GM10266 (cell line): ENCODE data around the gene DNASE1L2.

Experiments used
- DNase-seq: peaks from one replicate; pipeline ENCODE4 v3.0.0; 2012; ENCODE audit errors: extremely low spot score
- TF ChIP-seq, protein P1 (sequence below): IDR thresholded peaks from 2 replicates; pipeline ENCODE4 v1.5.1; 2012; ENCODE audit warnings: mild to moderate bottlenecking, low read depth; ENCODE audit not compliant: control insufficient read depth, insufficient read depth; ENCODE audit errors: missing control alignments

The DNASE1L2 gene

DNA sequence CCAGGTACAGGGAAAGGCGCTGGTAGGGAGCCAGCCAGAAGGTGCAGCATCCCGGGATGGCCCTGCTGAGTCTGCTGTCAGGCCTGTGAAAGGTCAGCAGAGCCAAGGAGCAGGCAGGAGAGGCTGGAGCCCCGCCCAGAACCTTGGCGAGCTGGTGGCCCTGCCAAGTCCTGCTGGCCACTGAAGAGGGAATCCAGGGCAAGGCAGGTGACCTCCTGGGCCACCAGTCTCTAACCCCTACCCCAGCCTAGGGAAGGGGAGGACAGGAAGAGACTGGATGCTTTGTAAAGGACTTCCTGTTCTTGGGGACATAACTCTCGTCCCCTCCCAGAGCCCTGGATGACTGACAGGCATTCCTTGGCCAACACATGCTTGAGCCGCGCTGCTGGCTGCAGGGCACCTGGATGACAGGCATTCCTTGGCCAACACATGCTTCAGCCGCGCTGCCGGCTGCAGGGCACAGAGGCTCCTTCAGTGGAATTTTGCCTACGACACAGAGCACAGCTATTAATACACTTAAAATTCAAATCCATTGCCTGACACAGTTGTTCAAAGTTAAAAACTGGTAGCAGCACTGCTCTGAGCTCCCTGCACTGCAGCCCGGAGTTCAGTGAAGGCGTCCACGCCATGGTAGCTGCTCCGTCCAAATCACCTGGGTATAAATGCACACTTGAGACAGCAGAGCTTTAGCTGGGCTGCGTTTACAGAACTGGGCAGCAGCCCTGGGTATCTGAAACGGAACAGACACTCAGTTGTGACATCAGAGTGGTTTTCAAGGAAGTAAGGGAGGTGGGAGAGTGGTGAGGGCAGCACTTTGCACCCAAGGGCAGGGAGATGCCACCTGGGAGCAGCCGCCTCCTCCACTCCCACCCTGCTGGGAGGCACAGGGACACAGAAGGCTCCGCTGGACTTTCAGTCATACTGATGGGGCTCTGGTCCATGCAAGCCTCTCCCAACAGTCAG lies 23.6 kb upstream of the DNASE1L2 start:
- no peak for DNase-seq
- TF ChIP-seq, protein P1, sequence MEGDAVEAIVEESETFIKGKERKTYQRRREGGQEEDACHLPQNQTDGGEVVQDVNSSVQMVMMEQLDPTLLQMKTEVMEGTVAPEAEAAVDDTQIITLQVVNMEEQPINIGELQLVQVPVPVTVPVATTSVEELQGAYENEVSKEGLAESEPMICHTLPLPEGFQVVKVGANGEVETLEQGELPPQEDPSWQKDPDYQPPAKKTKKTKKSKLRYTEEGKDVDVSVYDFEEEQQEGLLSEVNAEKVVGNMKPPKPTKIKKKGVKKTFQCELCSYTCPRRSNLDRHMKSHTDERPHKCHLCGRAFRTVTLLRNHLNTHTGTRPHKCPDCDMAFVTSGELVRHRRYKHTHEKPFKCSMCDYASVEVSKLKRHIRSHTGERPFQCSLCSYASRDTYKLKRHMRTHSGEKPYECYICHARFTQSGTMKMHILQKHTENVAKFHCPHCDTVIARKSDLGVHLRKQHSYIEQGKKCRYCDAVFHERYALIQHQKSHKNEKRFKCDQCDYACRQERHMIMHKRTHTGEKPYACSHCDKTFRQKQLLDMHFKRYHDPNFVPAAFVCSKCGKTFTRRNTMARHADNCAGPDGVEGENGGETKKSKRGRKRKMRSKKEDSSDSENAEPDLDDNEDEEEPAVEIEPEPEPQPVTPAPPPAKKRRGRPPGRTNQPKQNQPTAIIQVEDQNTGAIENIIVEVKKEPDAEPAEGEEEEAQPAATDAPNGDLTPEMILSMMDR = no peak

DNA sequence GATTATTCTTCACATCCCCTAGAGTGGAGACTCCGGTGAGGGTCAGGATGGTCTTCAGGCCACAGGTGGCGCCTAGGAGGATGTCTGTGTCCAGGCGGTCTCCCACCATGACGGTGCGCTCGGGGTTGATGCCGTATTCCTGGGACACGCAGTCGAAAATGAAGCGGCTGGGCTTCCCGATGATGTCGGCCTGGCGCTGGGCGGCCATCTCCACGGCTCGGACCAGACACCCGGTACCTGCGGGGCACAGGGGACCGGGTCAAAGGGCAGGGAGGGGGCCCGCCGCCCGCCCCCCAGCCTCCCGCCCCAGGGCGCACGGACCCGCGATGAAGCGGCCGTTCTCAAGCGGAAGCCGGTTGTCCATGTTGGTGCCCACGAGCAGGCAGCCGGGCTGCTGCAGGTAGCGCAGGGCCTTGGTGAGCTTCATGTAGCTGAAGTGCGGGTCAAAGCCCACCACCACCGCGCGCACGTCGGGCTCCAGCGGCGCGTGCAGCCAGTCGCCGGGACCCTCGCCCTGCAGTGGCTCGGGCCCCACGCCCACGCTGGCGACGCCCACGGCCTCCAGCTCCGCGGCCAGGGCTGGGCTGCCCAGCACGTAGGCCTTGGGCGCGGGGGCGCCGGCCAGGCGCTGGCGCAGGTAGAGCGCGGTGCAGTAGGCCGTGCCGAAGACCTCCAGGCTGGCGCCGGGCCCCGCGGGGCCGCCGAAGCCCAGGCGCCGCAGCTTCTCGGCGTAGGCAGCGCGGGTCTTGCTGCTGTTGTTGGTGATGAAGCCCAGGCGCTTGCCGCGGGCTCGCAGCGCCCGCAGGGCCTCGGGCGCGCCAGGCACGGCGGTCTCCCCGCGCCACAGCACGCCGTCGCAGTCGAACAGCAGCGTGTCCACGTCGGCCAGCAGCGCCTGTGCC lies 22.2 kb upstream of the DNASE1L2 start:
- TF ChIP-seq, protein P1 = no peak
- DNase-seq = no peak

DNA sequence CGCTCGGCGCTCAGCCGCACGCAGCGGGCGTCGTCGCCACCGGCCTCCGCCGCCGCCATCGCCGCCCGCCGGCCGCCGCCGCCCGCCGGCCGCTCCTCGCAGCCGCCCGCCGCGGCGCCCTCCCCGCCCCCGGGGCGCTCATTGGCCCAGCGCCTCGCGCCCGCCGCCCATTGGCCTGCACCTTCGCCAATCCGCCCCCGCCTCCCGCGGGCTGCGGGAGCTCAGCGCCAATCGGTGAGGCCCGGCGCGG lies 21.6 kb upstream of the DNASE1L2 start, which contains the start of gene PGP:
PGP (minus strand) TSS at position 122 of the 250 bp plus-strand sequence; CDS start at position 59, 63 bp downstream.
- no peak for DNase-seq
- TF ChIP-seq, protein P1 = no peak

DNA sequence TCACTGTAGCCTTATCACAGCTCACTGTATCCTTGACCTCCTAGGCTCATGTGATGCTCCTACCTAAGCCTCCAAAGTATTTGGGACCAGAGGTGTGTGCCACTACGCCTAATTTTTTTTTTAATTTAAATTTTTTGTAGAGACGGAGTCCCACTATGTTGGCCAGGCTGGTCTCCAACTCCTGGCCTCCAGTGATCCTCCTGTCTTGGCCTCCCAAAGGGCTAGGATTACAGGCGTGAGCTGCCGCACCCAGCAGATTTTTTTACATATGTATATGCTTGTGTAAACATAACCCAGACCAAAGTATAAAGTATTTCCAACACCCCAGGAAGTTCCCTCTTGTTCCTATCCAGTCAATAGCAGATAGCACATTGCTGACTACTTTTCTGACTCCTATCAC lies 19.9 kb upstream of the DNASE1L2 start:
- TF ChIP-seq, protein P1 = no peak
- no peak for DNase-seq

DNA sequence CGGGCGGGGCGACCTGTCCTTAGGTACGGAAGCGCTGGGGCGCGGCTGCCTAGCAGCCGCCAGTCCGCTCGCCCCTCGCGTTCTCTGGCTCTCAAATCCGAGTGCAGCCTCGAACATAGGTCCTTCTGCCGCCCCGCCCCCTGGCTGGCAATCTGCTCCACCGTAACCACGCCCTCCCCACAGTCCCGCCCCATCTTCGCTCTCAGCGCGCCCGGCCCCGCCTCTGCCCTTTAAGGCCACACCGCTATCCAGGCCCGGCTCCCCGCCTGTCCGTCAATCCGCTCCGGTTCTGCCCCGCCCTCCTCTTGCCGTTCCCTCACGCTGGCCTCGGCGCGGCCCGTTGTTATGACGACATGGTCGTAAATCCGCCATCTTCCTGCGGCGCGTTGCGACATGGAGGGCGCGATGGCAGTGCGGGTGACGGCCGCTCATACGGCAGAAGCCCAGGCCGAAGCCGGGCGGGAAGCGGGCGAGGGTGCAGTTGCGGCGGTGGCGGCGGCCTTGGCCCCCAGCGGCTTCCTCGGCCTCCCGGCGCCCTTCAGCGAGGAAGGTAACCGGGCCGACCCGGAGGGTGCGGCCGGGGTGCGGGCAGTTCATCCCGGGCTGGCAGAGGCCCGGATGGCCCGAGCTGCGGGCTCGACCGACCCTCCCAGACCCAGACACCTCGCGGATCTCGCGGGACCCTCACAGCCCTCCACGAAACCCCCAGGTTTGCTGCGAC lies 12.9 kb upstream of the DNASE1L2 start, which contains the start of gene E4F1:
E4F1 (plus strand) TSS at position 371 of the 721 bp plus-strand sequence; CDS start at position 394, 23 bp downstream.
- TF ChIP-seq, protein P1 = no peak
- peak; percentile 100 for DNase-seq

DNA sequence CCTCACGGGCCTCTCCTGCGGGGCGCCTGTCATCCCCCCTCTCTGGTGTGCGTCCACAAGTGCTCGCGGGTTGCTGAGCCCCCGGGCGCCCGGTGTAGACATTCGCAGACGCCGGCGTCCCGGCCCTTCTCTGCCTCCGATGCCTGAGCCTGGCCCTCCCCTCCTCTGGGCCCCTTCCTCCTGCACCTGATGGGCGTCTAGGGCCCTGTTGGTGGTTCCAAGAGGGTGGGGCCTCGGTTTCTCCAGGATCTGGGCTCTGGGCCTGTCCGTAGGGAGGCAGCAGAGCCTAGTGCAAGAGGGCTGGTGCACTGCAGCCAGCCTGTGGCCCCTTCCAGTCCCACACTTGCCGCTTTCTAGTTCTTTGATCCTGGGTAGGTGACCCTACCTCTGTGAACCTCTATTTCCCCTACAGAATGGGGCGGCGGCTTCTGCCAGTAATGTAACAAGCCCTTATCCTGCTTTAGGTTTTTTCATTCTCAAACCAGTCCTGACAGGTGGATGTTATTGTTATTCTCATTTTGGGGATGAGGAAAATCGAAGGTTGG lies 12.2 kb upstream of the DNASE1L2 start:
- peak; percentile 66 for DNase-seq

More for the DNA sequence above, 12.2 kb upstream of the DNASE1L2 start:
- TF ChIP-seq, protein P1 = peak; percentile 20
